ENCODE results near the gene OR10G3. TPM values are rescaled to one million over a fixed set of nuclear protein-coding genes. Genes with fewer than 3 reads are reported as not detected.
"Not testable (repeated sequence)": the region's sequence is repeated elsewhere in the genome, so short reads cannot be mapped to it uniquely, and the experiment has no call there.

OR10G3 gene, protein sequence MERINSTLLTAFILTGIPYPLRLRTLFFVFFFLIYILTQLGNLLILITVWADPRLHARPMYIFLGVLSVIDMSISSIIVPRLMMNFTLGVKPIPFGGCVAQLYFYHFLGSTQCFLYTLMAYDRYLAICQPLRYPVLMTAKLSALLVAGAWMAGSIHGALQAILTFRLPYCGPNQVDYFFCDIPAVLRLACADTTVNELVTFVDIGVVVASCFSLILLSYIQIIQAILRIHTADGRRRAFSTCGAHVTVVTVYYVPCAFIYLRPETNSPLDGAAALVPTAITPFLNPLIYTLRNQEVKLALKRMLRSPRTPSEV
- total RNA-seq, result not detected
- long read RNA-seq, result 0 reads

- ATAC-seq, result no peak
- intact Hi-C loops (cut with micrococcal nuclease), result no loop called here
- no peak for DNase-seq
These were observed at the start of gene OR10G3 for GRCh38 chr14:21579976-21580375. TSS of gene OR10G3 (minus strand) at chr14:21580076. CDS start at chr14:21570744, 9,332 bp downstream.

- ATAC-seq (no peak), DNase-seq (no peak)
- intact Hi-C loops (cut with micrococcal nuclease), result no loop called here
These were observed 46.8 kb upstream of the OR10G3 start for GRCh38 chr14:21626491-21627230.

DNA sequence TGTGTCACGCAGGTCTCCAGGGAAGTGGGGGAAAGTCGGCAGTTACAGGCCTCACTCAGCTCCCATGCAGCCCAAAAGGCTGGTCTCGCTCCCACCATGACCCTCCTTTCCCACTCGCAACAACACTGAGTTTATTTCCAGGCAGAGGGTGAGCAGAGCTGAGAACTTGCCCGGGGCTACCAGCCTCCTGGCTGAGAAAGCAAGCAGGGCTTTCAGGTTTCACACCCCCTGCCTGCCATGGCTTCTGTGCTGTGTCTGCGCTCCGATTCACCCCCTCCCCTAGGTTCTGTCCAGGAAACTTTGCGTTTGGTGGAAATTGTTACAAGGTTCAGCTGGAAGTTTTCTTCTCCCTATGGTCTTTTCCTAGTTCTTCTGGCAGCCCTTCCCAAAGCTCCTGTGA, 37.7 kb upstream of the OR10G3 start:
- ATAC-seq (no peak), DNase-seq (no peak)
- intact Hi-C loops (cut with micrococcal nuclease), result no loop called here

- DNase-seq (no peak), ATAC-seq (no peak)
These were observed 34.4 kb upstream of the OR10G3 start for GRCh38 chr14:21614240-21614639.

GRCh38 chr14:21612324-21612723, 32.4 kb upstream of the OR10G3 start:
- intact Hi-C loops (cut with micrococcal nuclease), result no loop called here
- no peak for ATAC-seq
- no peak for DNase-seq

More at GRCh38 chr14:21614240-21614639, 34.4 kb upstream of the OR10G3 start:
- intact Hi-C loops (cut with micrococcal nuclease), result no loop called here

DNA sequence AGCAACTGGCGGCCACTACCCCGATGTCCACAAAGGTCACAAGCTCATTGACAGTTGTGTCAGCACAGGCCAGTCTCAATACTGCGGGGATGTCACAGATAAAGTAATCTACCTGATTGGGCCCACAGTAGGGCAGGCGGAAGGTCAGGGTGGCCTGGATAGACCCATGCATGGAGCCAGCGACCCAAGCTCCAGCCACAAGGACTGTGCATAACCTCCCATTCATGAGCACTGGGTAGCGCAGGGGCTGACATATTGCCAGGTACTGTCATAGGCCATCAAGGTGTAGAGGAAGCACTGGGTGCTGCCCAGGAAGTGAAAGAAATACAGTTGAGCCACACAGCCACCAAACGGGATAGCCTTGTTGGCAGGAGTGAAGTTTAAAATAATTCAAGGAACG, 22.3 kb upstream of the OR10G3 start:
- DNase-seq; intact Hi-C loops (cut with micrococcal nuclease); ATAC-seq: not testable (repeated sequence)

GRCh38 chr14:21589317-21589716, 9.4 kb upstream of the OR10G3 start:
- ATAC-seq, result no peak
- DNase-seq, result no peak
- intact Hi-C loops (cut with micrococcal nuclease), result no loop called here

DNA sequence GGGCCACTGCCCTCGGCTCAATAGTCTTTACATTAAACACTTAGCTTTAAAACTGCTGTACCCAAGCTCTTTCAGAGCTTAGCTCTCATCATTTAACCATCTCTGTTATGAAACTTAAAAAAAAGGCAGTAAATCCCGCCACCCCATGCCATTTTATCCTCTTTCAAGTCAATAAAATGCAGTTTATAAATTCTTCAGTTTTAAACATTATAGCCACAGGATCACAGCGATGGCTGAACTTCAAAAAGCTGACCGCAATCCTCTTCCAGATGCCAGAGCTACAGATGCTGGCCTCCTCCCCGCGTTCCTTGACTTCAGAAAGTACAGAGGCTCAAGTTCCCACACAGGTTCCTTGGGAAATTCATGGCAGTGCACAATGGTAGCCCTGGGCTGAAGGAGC, 4.2 kb downstream of the OR10G3 start:
- intact Hi-C loops (cut with micrococcal nuclease), result no loop called here
- ATAC-seq (no peak), DNase-seq (no peak)

DNA sequence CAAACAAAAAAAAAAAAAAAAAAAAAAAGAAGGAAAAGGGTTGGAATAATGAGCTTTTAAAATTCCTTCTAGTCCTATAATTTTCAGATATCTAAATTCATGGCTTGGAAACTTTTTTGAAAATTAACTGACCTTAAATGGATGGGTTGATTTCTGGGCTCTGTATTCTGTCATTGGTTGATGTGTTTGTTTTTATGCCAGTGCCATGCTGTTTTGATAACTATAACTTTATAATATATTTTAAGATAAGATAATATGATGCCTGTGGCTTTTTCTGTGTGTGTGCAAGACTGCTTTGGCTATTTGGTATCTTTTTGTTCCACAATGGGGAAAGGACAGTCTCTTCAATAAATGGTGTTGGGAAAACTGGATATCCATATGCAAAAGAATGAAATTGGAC, 7.3 kb downstream of the OR10G3 start:
- no peak for ATAC-seq
- intact Hi-C loops (cut with micrococcal nuclease), result no loop called here
- DNase-seq, result no peak

GRCh38 chr14:21558703-21559170, 21.1 kb downstream of the OR10G3 start:
- no peak for DNase-seq
- no peak for ATAC-seq
- intact Hi-C loops (cut with micrococcal nuclease), result no loop called here

DNA sequence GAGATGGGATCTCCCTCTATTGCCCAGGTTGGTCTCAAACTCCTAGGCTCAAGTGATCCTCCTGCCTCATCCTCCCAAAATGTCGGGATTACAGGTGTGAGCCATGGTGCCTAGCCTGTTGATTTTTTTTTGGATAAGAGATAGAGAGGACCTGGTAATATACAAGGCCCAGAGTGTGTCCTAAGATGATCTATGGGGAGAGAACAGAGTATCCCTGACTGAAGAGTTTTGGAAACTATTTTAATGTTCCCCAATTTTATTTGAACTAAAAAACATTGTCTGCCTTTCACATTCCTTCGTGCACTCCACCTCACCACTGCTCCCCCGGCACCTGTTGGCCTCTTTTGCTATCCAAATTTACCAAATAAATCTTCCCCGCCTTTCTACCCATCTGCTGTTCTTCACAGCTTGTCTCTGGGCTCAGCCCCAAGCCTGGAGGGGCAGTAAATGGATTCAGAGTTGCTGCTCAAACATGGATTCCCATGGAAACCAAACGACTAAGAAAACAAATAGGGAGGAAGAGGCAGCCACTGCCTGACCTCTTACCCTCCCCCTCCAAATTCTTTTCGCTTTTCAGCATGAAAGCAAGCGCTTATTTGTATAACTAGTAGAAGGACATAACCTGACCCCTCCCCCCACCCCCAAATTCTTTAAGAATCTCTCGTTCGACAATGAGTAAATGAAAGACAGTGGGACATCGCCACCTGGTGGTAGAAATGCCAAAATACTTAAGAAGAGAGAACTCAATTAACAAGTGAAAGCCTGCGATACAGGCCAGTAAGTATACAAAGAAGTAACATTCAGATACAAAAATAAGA, 22.6 kb downstream of the OR10G3 start:
- ATAC-seq, result peak; percentile 83
- peak; percentile 55 for DNase-seq
- intact Hi-C loops (cut with micrococcal nuclease), result no loop called here

GRCh38 chr14:21556378-21557083, 23.3 kb downstream of the OR10G3 start:
- intact Hi-C loops (cut with micrococcal nuclease), result no loop called here
- DNase-seq (no peak), ATAC-seq (no peak)

- DNase-seq (no peak), ATAC-seq (no peak)
- intact Hi-C loops (cut with micrococcal nuclease), result no loop called here
These were observed 26.6 kb downstream of the OR10G3 start for GRCh38 chr14:21553266-21553665.

- DNase-seq; ATAC-seq; intact Hi-C loops (cut with micrococcal nuclease): not testable (repeated sequence)
These were observed 35.3 kb downstream of the OR10G3 start for GRCh38 chr14:21544588-21544987.

DNA sequence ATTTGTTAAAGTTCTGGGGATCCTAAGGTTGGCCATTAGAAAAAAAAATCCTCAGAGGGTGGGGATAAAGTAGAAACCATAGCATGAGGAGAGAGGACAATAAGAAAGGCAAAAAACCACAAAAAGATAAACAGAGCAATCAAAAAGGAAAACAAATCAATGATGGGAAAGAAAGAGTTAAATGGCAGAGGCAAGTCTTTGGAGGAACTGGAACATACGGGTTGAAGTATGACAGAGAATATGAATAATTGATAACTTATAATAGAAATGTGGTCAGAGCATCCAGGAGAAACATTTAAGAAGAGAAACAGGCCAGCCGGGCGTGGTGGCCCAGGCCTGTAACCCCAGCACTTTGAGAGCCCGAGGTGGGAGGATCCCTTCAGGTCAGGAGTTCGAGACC, 35.9 kb downstream of the OR10G3 start:
- DNase-seq, result no peak
- intact Hi-C loops (cut with micrococcal nuclease), result no loop called here

DNA sequence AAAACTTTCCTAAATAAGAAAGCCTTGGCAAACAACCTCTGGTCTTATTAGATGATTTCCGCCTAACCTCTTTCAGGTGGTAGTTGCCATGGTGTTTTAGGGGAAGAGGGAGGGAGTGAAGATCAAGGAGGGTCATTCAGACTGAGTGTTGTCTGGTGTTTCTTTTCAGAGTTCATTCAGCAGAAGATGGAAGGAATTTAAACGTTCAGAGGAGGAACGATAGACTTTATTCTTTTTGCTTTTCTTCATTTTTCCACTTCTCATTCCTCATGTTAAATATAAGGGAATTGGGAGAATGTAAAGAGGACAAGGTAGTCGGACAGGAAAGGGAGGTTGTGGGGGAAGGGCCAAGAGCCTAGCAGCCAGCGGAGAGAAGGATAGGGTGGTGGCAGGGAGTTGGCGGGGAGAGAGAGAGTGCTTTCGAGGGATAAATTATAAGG, 36.3 kb downstream of the OR10G3 start:
- intact Hi-C loops (cut with micrococcal nuclease), result no loop called here
- ATAC-seq (no peak), DNase-seq (no peak)

More for the DNA sequence above, 35.9 kb downstream of the OR10G3 start:
- no peak for ATAC-seq

- intact Hi-C loops (cut with micrococcal nuclease), result no loop called here
- DNase-seq, result no peak
These were observed 38.3 kb downstream of the OR10G3 start for GRCh38 chr14:21541413-21542074.

DNA sequence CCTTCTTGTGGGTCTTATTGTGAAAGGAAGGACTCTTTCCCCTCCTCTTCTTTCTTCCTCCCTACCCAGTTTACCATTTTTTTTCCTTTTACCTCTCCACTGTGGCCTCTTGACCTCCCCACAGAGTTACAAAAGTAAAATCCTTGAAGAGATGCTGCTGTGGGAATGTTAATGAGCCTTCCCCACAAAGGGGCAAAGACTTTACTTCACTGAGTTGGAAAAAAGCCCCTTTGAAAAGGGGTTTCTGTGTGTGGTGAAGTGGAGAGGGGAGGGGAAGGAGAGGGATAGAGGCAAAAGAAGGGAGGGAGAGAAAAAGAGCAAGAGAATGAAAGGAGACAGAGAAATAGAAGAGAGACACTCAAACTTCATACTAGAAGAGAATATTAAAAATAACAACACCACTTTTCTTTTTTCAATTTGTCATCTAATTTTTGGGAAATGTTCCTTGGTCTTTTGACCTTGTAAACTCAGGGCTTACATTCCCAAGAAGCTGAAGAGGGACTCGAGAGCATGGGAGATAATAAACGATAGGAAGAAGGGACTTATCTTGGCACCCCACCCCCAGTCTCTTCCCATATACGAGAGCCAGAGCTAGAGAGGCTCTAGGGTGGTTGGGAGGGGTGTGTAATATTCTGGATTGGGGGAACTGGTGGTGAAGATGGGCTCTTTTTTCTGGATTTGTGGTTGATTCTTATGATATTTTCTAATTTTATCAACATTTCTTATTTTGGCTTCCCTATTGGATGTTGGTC, 40.5 kb downstream of the OR10G3 start:
- DNase-seq, result no peak
- intact Hi-C loops (cut with micrococcal nuclease), result no loop called here
- ATAC-seq, result no peak

More at GRCh38 chr14:21541413-21542074, 38.3 kb downstream of the OR10G3 start:
- no peak for ATAC-seq

Data from left ventricle myocardium superior (tissue), 1 donor.